HepG2 (cell line): ENCODE data around the gene GAS2L2. TPM values are rescaled to one million over a fixed set of nuclear protein-coding genes. Genes with fewer than 3 reads are reported as not detected.

Source experiments
- BCLAF1 ChIP-seq: fragments of 450-650 bp; IDR thresholded peaks from 2 replicates; pipeline ENCODE4 v1.6.1; 2017; ENCODE audit warnings: mild to moderate bottlenecking
- E2F2 ChIP-seq: sonication (generic); formaldehyde crosslinking; IDR thresholded peaks from 2 replicates; pipeline ENCODE4 v1.4.0; 2020; ENCODE audit warnings: missing genetic modification reagents, borderline replicate concordance
- FOXM1 ChIP-seq: sonication (generic); formaldehyde crosslinking; IDR thresholded peaks from 2 replicates; pipeline ENCODE4 v1.5.0; 2020; ENCODE audit warnings: missing genetic modification reagents
- GATAD2A ChIP-seq: IDR thresholded peaks from 2 replicates; pipeline ENCODE4 v1.6.1; 2016
- GMEB1 ChIP-seq: sonication (generic); formaldehyde crosslinking; IDR thresholded peaks from 2 replicates; pipeline ENCODE4 v1.5.1; 2020; ENCODE audit warnings: missing genetic modification reagents, mild to moderate bottlenecking, borderline replicate concordance
- HMGXB3 ChIP-seq: sonication (generic); formaldehyde crosslinking; IDR thresholded peaks from 2 replicates; pipeline ENCODE4 v1.4.0; 2020; ENCODE audit warnings: missing genetic modification reagents, borderline replicate concordance
- KDM5A ChIP-seq: fragments of 200-600 bp; sonication (generic); IDR thresholded peaks from 2 replicates; pipeline ENCODE4 v1.7.0; 2018; ENCODE audit warnings: antibody characterized with exemption, mild to moderate bottlenecking, low read length, borderline replicate concordance
- PAWR ChIP-seq: sonication (generic); formaldehyde crosslinking; IDR thresholded peaks from 2 replicates; pipeline ENCODE4 v1.4.0; 2020; ENCODE audit warnings: missing genetic modification reagents, mild to moderate bottlenecking, borderline replicate concordance
- RBFOX2 ChIP-seq: fragments of 200-400 bp; formaldehyde crosslinking; IDR thresholded peaks from 2 replicates; pipeline ENCODE4 v1.6.1; 2017; ENCODE audit warnings: low read depth, mild to moderate bottlenecking, low read length
- SMARCE1 ChIP-seq: fragments of 450-650 bp; IDR thresholded peaks from 2 replicates; pipeline ENCODE4 v1.6.1; 2017; ENCODE audit warnings: borderline replicate concordance
- ZBTB49 ChIP-seq: sonication (generic); formaldehyde crosslinking; IDR thresholded peaks from 2 replicates; pipeline ENCODE4 v1.4.0; 2020; ENCODE audit warnings: missing genetic modification reagents, borderline replicate concordance
- ZNF235 ChIP-seq: sonication (generic); formaldehyde crosslinking; IDR thresholded peaks from 2 replicates; pipeline ENCODE4 v1.8.1; 2023; ENCODE audit warnings: mild to moderate bottlenecking, missing genetic modification reagents, borderline replicate concordance
- ZNF34 ChIP-seq: sonication (generic); formaldehyde crosslinking; IDR thresholded peaks from 2 replicates; pipeline ENCODE4 v1.4.0; 2020; ENCODE audit warnings: mild to moderate bottlenecking, missing genetic modification reagents, borderline replicate concordance
- ZNF597 ChIP-seq: sonication (generic); formaldehyde crosslinking; IDR thresholded peaks from 2 replicates; pipeline ENCODE4 v1.5.0; 2020; ENCODE audit warnings: missing genetic modification reagents
- ZNF616 ChIP-seq: sonication (generic); formaldehyde crosslinking; IDR thresholded peaks from 2 replicates; pipeline ENCODE4 v1.5.0; 2020; ENCODE audit warnings: low read depth, mild to moderate bottlenecking, missing genetic modification reagents
- polyA plus RNA-seq, 8 experiments: library from polyadenylated mRNA; depleted of rRNA in 3 of 8; stranded (reverse) in 7 of 8; unstranded in 1 of 8; fragments of >200 nt; fragmentation: Illumina TruSeq in 4 of 8; extraction: Trizol in 4 of 8; gene quantifications; 2 replicates each; pipeline versions ENCODE4 v1.2.1 to v1.2.3, GENCODE V29; 2011 to 2016; ENCODE audit warnings: low read depth in 4 of 8, missing spikeins in 1 of 8, mixed read lengths in 1 of 8; ENCODE audit not compliant: insufficient read depth in 1 of 8
- total RNA-seq, 5 experiments: library from RNA; depleted of rRNA; stranded (reverse); fragments of >200 nt; fragmentation: Illumina TruSeq; extraction: Trizol; gene quantifications; 2 replicates each; pipeline ENCODE4 v1.2.3, GENCODE V29; 2016; ENCODE audit warnings: low read depth in 1 of 5

GAS2L2 gene
- total and polyA plus RNA-seq, 2 of the 13 experiments (the other 11 are each of a cell fraction or from before 2014, with no cell fraction given) = not detected

- TF ChIP-seq E2F2 (no peak), ZNF616 (CRISPR knock-in tag) (no peak), ZNF235 (CRISPR knock-in tag) (no peak), GMEB1 (no peak), ZBTB49 (no peak), RBFOX2 (no peak), PAWR (CRISPR knock-in tag) (no peak), HMGXB3 (CRISPR knock-in tag) (no peak), ZNF34 (CRISPR knock-in tag) (no peak), SMARCE1 (no peak), GATAD2A (CRISPR knock-in tag) (peak; percentile 46; the same call in 1 of the 2 replicates), KDM5A (no peak), ZNF597 (no peak), FOXM1 (CRISPR knock-in tag) (no peak), BCLAF1 (no peak)
These were observed 39.8 kb downstream of the GAS2L2 start (continued) for GRCh38 chr17:35713069-35713728.
